ENCODE results near the gene COL4A3.
A peak's percentile ranks its signal among the peaks of the same experiment; 100 is the strongest.

COL4A3 gene

GRCh38 chr2:227163998-227164762, at the start of gene COL4A3, which contains the start of gene COL4A4:
Gene COL4A3 (plus strand): TSS chr2:227164624. CDS start chr2:227164727, 103 bp downstream.
Gene COL4A4 (minus strand): TSS chr2:227164205. CDS start chr2:227147483, 16,722 bp downstream.
- peak; percentile 49 for DNase-seq (ENCODE audit: low read depth)
- TF ChIP-seq CTCF (IDR thresholded peaks at IDR 0.05; ENCODE audit: low read depth, low read length, missing control alignments) = no peak
- H3K4me3 ChIP-seq (ENCODE audit: low read depth, low read length) = peak within 1 kb of the TSS; percentile 90

GRCh38 chr2:227115761-227116160, 48.7 kb upstream of the COL4A3 start:
- DNase-seq (ENCODE audit: low read depth) = no peak
- no peak for TF ChIP-seq CTCF (IDR thresholded peaks at IDR 0.05; ENCODE audit: low read depth, low read length, missing control alignments)
- H3K4me3 ChIP-seq (ENCODE audit: low read depth, low read length) = no peak overlapping the region

- no peak overlapping the region for H3K4me3 ChIP-seq (ENCODE audit: low read depth, low read length)
- no peak for DNase-seq (ENCODE audit: low read depth)
- TF ChIP-seq CTCF (IDR thresholded peaks at IDR 0.05; ENCODE audit: low read depth, low read length, missing control alignments) = no peak
Measured at GRCh38 chr2:227117027-227117426, 47.4 kb upstream of the COL4A3 start.

- DNase-seq (ENCODE audit: low read depth) = no peak
- no peak for TF ChIP-seq CTCF (IDR thresholded peaks at IDR 0.05; ENCODE audit: low read depth, low read length, missing control alignments)
- H3K4me3 ChIP-seq (ENCODE audit: low read depth, low read length) = no peak overlapping the region
Measured at GRCh38 chr2:227117852-227118251, 46.6 kb upstream of the COL4A3 start.

- no peak for DNase-seq (ENCODE audit: low read depth)
- TF ChIP-seq CTCF (IDR thresholded peaks at IDR 0.05; ENCODE audit: low read depth, low read length, missing control alignments) = no peak
- no peak overlapping the region for H3K4me3 ChIP-seq (ENCODE audit: low read depth, low read length)
Measured at GRCh38 chr2:227118353-227118752, 46.1 kb upstream of the COL4A3 start.

GRCh38 chr2:227123697-227124096, 40.7 kb upstream of the COL4A3 start:
- no peak for DNase-seq (ENCODE audit: low read depth)
- H3K4me3 ChIP-seq (ENCODE audit: low read depth, low read length) = no peak overlapping the region
- no peak for TF ChIP-seq CTCF (IDR thresholded peaks at IDR 0.05; ENCODE audit: low read depth, low read length, missing control alignments)

- H3K4me3 ChIP-seq (ENCODE audit: low read depth, low read length) = no peak overlapping the region
- TF ChIP-seq CTCF (IDR thresholded peaks at IDR 0.05; ENCODE audit: low read depth, low read length, missing control alignments) = no peak
- no peak for DNase-seq (ENCODE audit: low read depth)
Measured at GRCh38 chr2:227124811-227125210, 39.6 kb upstream of the COL4A3 start.
